Prostate gland (tissue), 2 donors: ENCODE results near the gene PPM1F.

Source experiments
- POLR2A ChIP-seq: fragments of 450-650 bp; IDR thresholded peaks from one replicate; pipeline ENCODE4 v1.6.1; 2016; ENCODE audit warnings: antibody characterized with exemption, mild to moderate bottlenecking
- POLR2AphosphoS5 ChIP-seq: sonication (generic); formaldehyde crosslinking; IDR thresholded peaks from one replicate; pipeline ENCODE4 v1.6.1; 2017; ENCODE audit warnings: antibody characterized with exemption
- TF ChIP-seq, protein P1 (sequence below), 4 experiments: fragments of 200-600 bp in 2 of 4; fragments of 450-650 bp in 2 of 4; sonication (generic) in 2 of 4; IDR thresholded peaks; 1 replicate in 3 of 4; 2 replicates in 1 of 4; pipeline ENCODE4 v1.5.1; 2016 to 2019; ENCODE audit warnings: antibody characterized with exemption in 4 of 4, mild to moderate bottlenecking in 2 of 4, moderate library complexity in 2 of 4

DNA sequence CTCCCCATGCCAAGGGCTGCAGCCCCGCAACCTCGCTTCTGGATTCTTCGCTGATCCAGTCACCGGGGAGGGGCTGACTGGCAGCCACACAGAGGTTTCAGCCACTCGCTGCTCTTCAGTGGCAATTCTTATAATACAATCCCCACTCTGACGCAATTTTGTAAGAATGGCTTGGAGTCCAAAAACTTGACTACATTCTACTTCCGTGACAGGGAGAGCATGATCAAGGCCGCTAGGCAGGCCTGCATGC, 14.9 kb downstream of the PPM1F start:
- TF ChIP-seq, protein P1, sequence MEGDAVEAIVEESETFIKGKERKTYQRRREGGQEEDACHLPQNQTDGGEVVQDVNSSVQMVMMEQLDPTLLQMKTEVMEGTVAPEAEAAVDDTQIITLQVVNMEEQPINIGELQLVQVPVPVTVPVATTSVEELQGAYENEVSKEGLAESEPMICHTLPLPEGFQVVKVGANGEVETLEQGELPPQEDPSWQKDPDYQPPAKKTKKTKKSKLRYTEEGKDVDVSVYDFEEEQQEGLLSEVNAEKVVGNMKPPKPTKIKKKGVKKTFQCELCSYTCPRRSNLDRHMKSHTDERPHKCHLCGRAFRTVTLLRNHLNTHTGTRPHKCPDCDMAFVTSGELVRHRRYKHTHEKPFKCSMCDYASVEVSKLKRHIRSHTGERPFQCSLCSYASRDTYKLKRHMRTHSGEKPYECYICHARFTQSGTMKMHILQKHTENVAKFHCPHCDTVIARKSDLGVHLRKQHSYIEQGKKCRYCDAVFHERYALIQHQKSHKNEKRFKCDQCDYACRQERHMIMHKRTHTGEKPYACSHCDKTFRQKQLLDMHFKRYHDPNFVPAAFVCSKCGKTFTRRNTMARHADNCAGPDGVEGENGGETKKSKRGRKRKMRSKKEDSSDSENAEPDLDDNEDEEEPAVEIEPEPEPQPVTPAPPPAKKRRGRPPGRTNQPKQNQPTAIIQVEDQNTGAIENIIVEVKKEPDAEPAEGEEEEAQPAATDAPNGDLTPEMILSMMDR (IDR thresholded peaks at IDR 0.05), result no peak
- TF ChIP-seq POLR2A (no peak), POLR2AphosphoS5 (no peak)
